Ovary (tissue), 10 donors: Measurements from ENCODE around the gene CISD2. TPM values are rescaled to one million over a fixed set of nuclear protein-coding genes. Genes with fewer than 3 reads are reported as not detected.
"Not testable (repeated sequence)": the region's sequence is repeated elsewhere in the genome, so short reads cannot be mapped to it uniquely, and the experiment has no call there.

Source experiments
- DNase-seq, 5 donors: peaks; one replicate each; pipeline ENCODE4 v3.0.0-alpha.2; 2019 to 2020
- H3K27ac ChIP-seq, 2 donors: fragments of 200-600 bp; one replicate each; pipeline versions ENCODE4 v1.5.1 to v1.8.0; 2019 to 2022
- H3K27me3 ChIP-seq: fragments of 200-600 bp; one replicate; pipeline ENCODE4 v1.8.0; 2022
- H3K36me3 ChIP-seq: fragments of 200-600 bp; sonication (generic); one replicate; pipeline ENCODE4 v1.5.1; 2019
- H3K4me1 ChIP-seq: one replicate; pipeline ENCODE4 v1.8.1; 2013; ENCODE audit warnings: mild to moderate bottlenecking, moderate library complexity; ENCODE audit not compliant: insufficient read depth
- H3K4me3 ChIP-seq: fragments of 200-600 bp; sonication (generic); one replicate; pipeline ENCODE4 v1.5.1; 2017
- H3K9me3 ChIP-seq, 2 donors: fragments of 200-600 bp in 1 of 2; sonication (generic) in 1 of 2; one replicate each; pipeline versions ENCODE4 v1.5.1 to v1.8.1; 2013 to 2019; ENCODE audit warnings: mild to moderate bottlenecking in 1 of 2, moderate library complexity in 1 of 2
- EP300 ChIP-seq: sonication (generic); formaldehyde crosslinking; IDR thresholded peaks from one replicate; pipeline ENCODE4 v1.6.1; 2017; ENCODE audit warnings: antibody characterized with exemption
- POLR2A ChIP-seq: fragments of 450-650 bp; IDR thresholded peaks from one replicate; pipeline ENCODE4 v1.6.1; 2017; ENCODE audit warnings: antibody characterized with exemption, mild to moderate bottlenecking, moderate library complexity
- WGBS, 3 donors: extraction: QIAGEN DNeasy Blood & Tissue Kit in 1 of 3; methylation state at CpG; one replicate each; pipeline versions ENCODE4 v1.1.5 to v1.1.7; 2013 to 2017; 5-methylcytosine and 5-hydroxymethylcytosine counted together
- intact Hi-C, 4 donors: fragments of 100-400 bp; cut with DNase I; formaldehyde crosslinking; loops; one replicate each; pipeline versions ENCODE4 v1.11.0 to v1.15.1; 2022 to 2023
- long read RNA-seq, 3 donors: library from polyadenylated mRNA in 2 of 3; unstranded in 2 of 3; transcript quantifications; one replicate each; pipeline ENCODE4 v2.0.0 and lab custom pipeline, GENCODE V29; 2021 to 2026
- polyA plus RNA-seq, 2 donors: library from polyadenylated mRNA; stranded (reverse); fragments of 200-250 nt in 1 of 2; fragments of 350-450 nt in 1 of 2; fragmentation: Illumina TruSeq in 1 of 2; extraction: RNeasy Lipid Tissue Mini Kit (QIAGEN cat#74804) in 1 of 2; gene quantifications; one replicate each; pipeline ENCODE4 v1.2.3, GENCODE V29; 2013 to 2014
- total RNA-seq, 7 donors: library from RNA; depleted of rRNA in 2 of 7; stranded (reverse); fragments of >200 nt in 2 of 7; fragmentation: NEBNext Ultra II Directional in 3 of 7; extraction: Animal tissue kit (Norgen Biotek cat#: 25700) in 3 of 7; gene quantifications; one replicate each; pipeline versions ENCODE4 v1.1.0 to v1.2.4, GENCODE V29; 2016 to 2023
- TF ChIP-seq, protein P1 (sequence below), 3 donors: fragments of 450-650 bp in 2 of 3; fragments of 200-600 bp in 1 of 3; IDR thresholded peaks; one replicate each; pipeline versions ENCODE4 v1.5.1 to v1.8.0; 2016 to 2022; ENCODE audit warnings: antibody characterized with exemption in 3 of 3, mild to moderate bottlenecking in 1 of 3
- donor health status: DM: no; HTN: no; CAD: no; lungs with moderate emphysema.
- donor health status: DM: no; HTN: no; CAD: no.
- donor health status: Bipolar disorder and iron deficiency.
- donor health status: DM: yes; HTN: yes; CAD: no.
- donor health status: DM: no; HTN: no; CAD: no.
- donor health status: DM: yes; HTN: yes; CAD: no.

CISD2 gene, protein sequence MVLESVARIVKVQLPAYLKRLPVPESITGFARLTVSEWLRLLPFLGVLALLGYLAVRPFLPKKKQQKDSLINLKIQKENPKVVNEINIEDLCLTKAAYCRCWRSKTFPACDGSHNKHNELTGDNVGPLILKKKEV
- total RNA-seq (10 to 100 TPM in 6 of 7 donors, 1 to 10 TPM in 1; 7.9 to 22.7 (median 19.1) TPM), polyA plus RNA-seq (10 to 100 TPM; 13.6 to 27.1 TPM)
- long read RNA-seq, donor 1, full-length matches to known transcripts: 117 of 123 reads
- long read RNA-seq, donor 1, partial matches to known transcripts: 0 of 123 reads
- long read RNA-seq, donor 1, other reads (novel, unspliced or antisense): 6 of 123 reads
- long read RNA-seq, donor 2, full-length matches to known transcripts: 58 of 58 reads
- long read RNA-seq, donor 2, partial matches to known transcripts: 0 of 58 reads
- long read RNA-seq, donor 2, other reads (novel, unspliced or antisense): 0 of 58 reads
- long read RNA-seq, donor 3, full-length matches to known transcripts: 44 of 47 reads
- long read RNA-seq, donor 3, partial matches to known transcripts: 0 of 47 reads
- long read RNA-seq, donor 3, other reads (novel, unspliced or antisense): 3 of 47 reads

DNA sequence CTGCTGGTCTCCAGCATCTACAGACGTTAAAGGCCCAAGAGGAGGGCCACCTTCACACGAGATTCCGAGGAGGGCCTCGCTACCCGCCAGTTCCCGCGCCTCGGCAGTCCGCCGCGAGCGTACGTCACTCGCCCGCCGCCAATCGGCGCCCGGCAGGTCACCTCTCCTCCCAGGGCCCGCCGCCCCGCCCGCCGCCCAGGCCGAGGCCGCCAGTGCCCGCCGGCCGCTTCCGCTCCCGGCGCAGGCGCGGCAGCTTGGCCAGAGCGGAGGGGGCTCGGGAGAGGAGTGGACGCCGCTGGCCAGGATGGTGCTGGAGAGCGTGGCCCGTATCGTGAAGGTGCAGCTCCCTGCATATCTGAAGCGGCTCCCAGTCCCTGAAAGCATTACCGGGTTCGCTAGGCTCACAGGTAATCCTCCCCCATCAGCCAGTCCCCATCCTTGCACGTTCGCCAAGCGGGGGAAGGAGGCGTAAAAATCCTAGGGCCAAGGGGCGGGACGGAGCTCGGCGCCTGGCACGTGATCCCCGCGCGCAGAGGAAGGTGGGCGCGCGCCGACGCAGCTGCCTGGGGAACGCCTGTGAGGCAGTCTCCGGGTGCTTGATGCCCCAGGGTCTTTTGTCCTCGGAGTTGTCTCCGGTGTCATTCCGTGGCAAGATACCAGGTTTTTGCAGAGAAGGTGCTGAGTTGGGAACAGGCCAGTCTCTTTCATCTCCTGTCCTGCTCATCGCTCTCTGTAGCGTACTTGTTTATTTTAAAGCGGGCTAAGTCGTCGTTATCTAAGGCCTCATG lies at the start of gene CISD2:
CISD2 (plus strand) TSS at position 212 of the 788 bp plus-strand sequence; CDS start at position 305, 93 bp downstream.
- 0 to 1% (median 0%) methylated on average over 60 to 71 of the region's 71 CpGs for WGBS, 3 donors
- no peaks in the 10 kb centered on the region for H3K36me3 ChIP-seq
- TF ChIP-seq POLR2A (peak; percentile 90), EP300 (no peak)
- TF ChIP-seq, protein P1, sequence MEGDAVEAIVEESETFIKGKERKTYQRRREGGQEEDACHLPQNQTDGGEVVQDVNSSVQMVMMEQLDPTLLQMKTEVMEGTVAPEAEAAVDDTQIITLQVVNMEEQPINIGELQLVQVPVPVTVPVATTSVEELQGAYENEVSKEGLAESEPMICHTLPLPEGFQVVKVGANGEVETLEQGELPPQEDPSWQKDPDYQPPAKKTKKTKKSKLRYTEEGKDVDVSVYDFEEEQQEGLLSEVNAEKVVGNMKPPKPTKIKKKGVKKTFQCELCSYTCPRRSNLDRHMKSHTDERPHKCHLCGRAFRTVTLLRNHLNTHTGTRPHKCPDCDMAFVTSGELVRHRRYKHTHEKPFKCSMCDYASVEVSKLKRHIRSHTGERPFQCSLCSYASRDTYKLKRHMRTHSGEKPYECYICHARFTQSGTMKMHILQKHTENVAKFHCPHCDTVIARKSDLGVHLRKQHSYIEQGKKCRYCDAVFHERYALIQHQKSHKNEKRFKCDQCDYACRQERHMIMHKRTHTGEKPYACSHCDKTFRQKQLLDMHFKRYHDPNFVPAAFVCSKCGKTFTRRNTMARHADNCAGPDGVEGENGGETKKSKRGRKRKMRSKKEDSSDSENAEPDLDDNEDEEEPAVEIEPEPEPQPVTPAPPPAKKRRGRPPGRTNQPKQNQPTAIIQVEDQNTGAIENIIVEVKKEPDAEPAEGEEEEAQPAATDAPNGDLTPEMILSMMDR (IDR thresholded peaks at IDR 0.05): peak in 1 of 3 donors; percentile 32
- peak; percentile 91 to 95 (median 93) for DNase-seq
- no peaks in the 10 kb centered on the region for H3K9me3 ChIP-seq
- no peaks in the 10 kb centered on the region for H3K27me3 ChIP-seq
- intact Hi-C loops: loop anchor here in 2 of 4 donors (1.0 to 2.0 kb wide), 3 partner anchors 41 to 368 kb away; partner anchors contain the start of genes NFKB1 (in 1 of the 2) and UBE2D3 (in 1 of the 2)
- H3K4me3 ChIP-seq: peak within 1 kb of the TSS; percentile 63
- peaks cover 2% of the 10 kb centered on the region for H3K4me1 ChIP-seq
- H3K27ac ChIP-seq: peak within 1 kb of the TSS; percentile 89 to 93

DNA sequence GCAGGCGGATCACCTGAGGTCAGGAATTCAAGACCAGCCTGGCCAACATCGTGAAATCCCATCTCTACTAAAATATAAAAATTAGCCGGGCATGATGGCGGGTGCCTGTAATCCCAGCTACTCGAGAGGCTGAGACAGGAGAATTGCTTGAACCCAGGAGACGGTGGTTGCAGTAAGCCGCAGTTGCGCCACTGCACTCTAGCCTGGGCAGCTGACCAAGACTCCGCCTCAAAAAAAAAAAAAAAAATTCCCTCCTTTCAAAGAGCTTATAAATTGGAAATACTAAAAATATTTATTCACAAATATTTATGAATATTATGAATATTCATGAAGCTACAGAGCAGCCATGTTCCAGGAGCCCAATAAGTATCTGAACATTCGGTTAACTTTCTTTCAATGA lies 49.7 kb upstream of the CISD2 start:
- H3K4me1 ChIP-seq, H3K36me3 ChIP-seq, H3K9me3 ChIP-seq, DNase-seq, H3K4me3 ChIP-seq, H3K27me3 ChIP-seq, H3K27ac ChIP-seq: not testable (repeated sequence)
- intact Hi-C loops: loop anchor here in 1 of 4 donors (10.0 kb wide), 1 partner anchor 54 kb away; the partner anchor contains the start of gene MANBA
- 93 to 97% (median 96%) methylated on average over 10 of the region's 10 CpGs for WGBS, 3 donors

DNA sequence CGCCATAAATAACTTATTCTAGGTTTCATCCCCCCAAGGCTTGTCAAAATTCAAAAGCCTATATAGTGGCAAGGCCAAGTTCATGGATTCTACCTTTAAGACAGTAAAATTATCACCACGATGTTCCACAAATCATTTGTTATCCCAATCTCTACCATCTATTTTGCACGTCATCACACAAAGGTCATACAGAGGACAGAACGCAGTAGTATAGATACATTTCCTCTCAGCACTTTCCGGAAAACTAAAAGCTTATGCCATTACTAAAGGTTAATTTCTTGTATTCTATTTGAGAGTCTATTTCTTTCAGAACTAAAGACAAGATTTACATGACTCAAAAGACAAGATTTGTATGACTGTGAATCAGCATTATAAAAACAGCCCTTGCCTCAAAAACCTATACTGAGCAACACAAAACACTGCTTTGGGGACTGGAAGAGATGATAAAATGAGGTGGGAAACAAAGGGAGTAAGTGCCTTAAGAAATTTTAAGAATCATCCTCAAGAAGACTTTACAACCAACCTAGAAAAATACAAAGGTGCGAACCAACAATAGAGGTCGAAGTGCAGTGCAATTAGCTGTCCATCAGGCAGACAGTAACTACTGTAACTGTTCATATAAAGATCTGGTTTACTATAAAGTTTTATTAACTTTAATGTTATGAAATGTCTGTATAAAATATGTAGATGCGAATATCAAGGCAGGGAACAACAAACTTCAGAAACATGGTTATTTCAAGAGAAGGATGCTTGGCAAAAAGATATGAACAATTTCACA lies 49.0 kb upstream of the CISD2 start:
- intact Hi-C loops: loop anchor here in 1 of 4 donors (10.0 kb wide), 1 partner anchor 55 kb away; the partner anchor contains the start of gene MANBA
- Histone ChIP-seq H3K27ac (no peak overlapping the region), H3K9me3 (no peaks in the 10 kb centered on the region), H3K4me3 (no peak overlapping the region), H3K36me3 (no peaks in the 10 kb centered on the region), H3K27me3 (no peaks in the 10 kb centered on the region), H3K4me1 (peaks cover 5% of the 10 kb centered on the region)
- TF ChIP-seq, protein P1 (IDR thresholded peaks at IDR 0.05): no peak
- TF ChIP-seq EP300: no peak
- TF ChIP-seq POLR2A: no peak
- no peak for DNase-seq
- WGBS, 3 donors: 70 to 77% (median 76%) methylated on average over 8 of the region's 8 CpGs

DNA sequence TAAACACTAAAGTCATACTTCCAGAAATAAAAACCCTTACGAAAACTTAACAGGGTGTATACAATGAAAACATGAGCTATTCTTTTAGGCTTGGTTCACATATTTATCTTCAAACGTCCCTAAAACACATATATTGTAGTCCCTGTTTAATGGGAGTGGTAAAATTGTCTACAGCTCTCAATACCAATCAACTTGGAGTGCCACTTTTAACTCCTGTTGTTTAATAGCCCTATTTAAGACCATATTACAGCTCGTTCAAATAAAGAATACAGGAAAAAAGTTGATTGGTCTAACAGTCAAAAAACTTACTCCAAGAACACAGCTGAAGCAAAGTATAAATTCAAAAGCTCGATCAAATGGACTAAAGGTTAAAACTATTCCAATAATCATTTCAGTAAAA lies 45.3 kb upstream of the CISD2 start:
- Histone ChIP-seq H3K27me3 (no peaks in the 10 kb centered on the region), H3K4me1 (peaks cover 3% of the 10 kb centered on the region), H3K9me3 (no peaks in the 10 kb centered on the region), H3K36me3 (no peaks in the 10 kb centered on the region), H3K27ac (no peak overlapping the region), H3K4me3 (peak overlapping the region; percentile 93)
- no peak for DNase-seq
- intact Hi-C loops: no loop called here
- TF ChIP-seq POLR2A (no peak), EP300 (no peak)
- TF ChIP-seq, protein P1 (IDR thresholded peaks at IDR 0.05): no peak
- WGBS, 3 donors: 10 to 20% (median 13%) methylated on average over 4 of the region's 4 CpGs
